Panc1 (cell line): Measurements from ENCODE around the gene SLC25A10. TPM values are rescaled to one million over a fixed set of nuclear protein-coding genes. Genes with fewer than 3 reads are reported as not detected.
"Not testable (repeated sequence)": the region's sequence is repeated elsewhere in the genome, so short reads cannot be mapped to it uniquely, and the experiment has no call there.

Experiments
- ATAC-seq: fragments of 200-7000 bp; cut with Tn5 transposase; 2 replicates; pipeline ENCODE4 v1.9.1; 2020; ENCODE audit warnings: mild to moderate bottlenecking, moderate library complexity
- BruUV-seq: library from RNA; stranded (reverse); fragments of 400-500 nt; replicated peaks from 2 replicates; lab custom pipeline; 2021; lab: Mats Ljungman, UMichigan
- CTCF ChIA-PET: fragments of 300-600 bp; sonication (Branson Sonifier 250); formaldehyde crosslinking; loops from one replicate; lab custom pipeline; 2022; ENCODE audit warnings: antibody characterized with exemption; lab: Charles Lee
- POLR2A ChIA-PET: fragments of 300-600 bp; sonication (Branson Sonifier 250); formaldehyde crosslinking; loops from one replicate; lab custom pipeline; 2022; ENCODE audit warnings: antibody characterized with exemption; lab: Charles Lee
- DNase-seq: peaks from one replicate; pipeline ENCODE4 v3.0.0-alpha.2; 2010; ENCODE audit warnings: low read depth, low spot score
- H3K27ac ChIP-seq: 2 replicates; pipeline ENCODE4 v1.5.1; 2011; ENCODE audit warnings: mild to moderate bottlenecking, low read length, inconsistent platforms
- H3K27me3 ChIP-seq: fragments of 200-500 bp; sonication (Bioruptor generic); 2 replicates; pipeline ENCODE4 v1.6.0; 2014; ENCODE audit warnings: low read length, inconsistent platforms; ENCODE audit not compliant: control insufficient read depth, insufficient read depth
- H3K36me3 ChIP-seq: fragments of 200-500 bp; sonication (Bioruptor generic); 2 replicates; pipeline ENCODE4 v1.5.1; 2014; ENCODE audit warnings: inconsistent platforms, mild to moderate bottlenecking, low read length, moderate library complexity; ENCODE audit not compliant: control insufficient read depth, insufficient read depth
- H3K4me1 ChIP-seq: 2 replicates; pipeline ENCODE4 v1.5.1; 2011; ENCODE audit warnings: inconsistent platforms, mild to moderate bottlenecking, low read length, moderate library complexity; ENCODE audit not compliant: control insufficient read depth, insufficient read depth
- H3K4me3 ChIP-seq, 2 experiments: 2 replicates each; pipeline ENCODE4 v1.5.1; 2011 to 2012; ENCODE audit warnings: low read depth in 2 of 2, low read length in 2 of 2, mild to moderate bottlenecking in 2 of 2, inconsistent platforms in 1 of 2, moderate library complexity in 1 of 2
- H3K9me3 ChIP-seq: fragments of 200-500 bp; sonication (Bioruptor generic); 2 replicates; pipeline ENCODE4 v1.5.1; 2014; ENCODE audit warnings: low read depth, mild to moderate bottlenecking, inconsistent platforms, low read length, moderate library complexity; ENCODE audit not compliant: control insufficient read depth, insufficient read depth
- CTCF ChIP-seq: fragments of 450-650 bp; IDR thresholded peaks from 2 replicates; pipeline ENCODE4 v1.5.1; 2017; ENCODE audit warnings: mild to moderate bottlenecking
- POLR2AphosphoS5 ChIP-seq: IDR thresholded peaks from 2 replicates; pipeline ENCODE4 v1.6.1; 2012; ENCODE audit warnings: mild to moderate bottlenecking, low read depth, low read length, moderate library complexity
- REST ChIP-seq, 2 experiments: IDR thresholded peaks; 2 replicates each; pipeline ENCODE4 v1.6.1; 2011 to 2012; ENCODE audit warnings: low read depth in 2 of 2, control low read depth in 1 of 2, low read length in 1 of 2, mild to moderate bottlenecking in 1 of 2, moderate library complexity in 1 of 2; ENCODE audit not compliant: insufficient read depth in 1 of 2
- SIN3A ChIP-seq: IDR thresholded peaks from 2 replicates; pipeline ENCODE4 v1.6.1; 2012; ENCODE audit warnings: low read depth, mild to moderate bottlenecking, low read length, moderate library complexity, borderline replicate concordance; ENCODE audit not compliant: insufficient read depth
- TCF7L2 ChIP-seq: IDR thresholded peaks from 2 replicates; pipeline ENCODE4 v1.6.1; 2011; ENCODE audit warnings: mild to moderate bottlenecking, low read depth, low read length, inconsistent platforms
- in situ Hi-C: cut with HindIII; loops from 2 replicates; pipeline ENCODE4 v1.10.0; 2016; ENCODE audit warnings: low sequenced_read_pairs, low pct_unique_long_range_greater_than_20kb
- intact Hi-C: fragments of 100-400 bp; cut with micrococcal nuclease; formaldehyde crosslinking; loops from one replicate; pipeline ENCODE4 v1.10.0; 2022; ENCODE audit not compliant: unreplicated experiment
- total RNA-seq: library from RNA; stranded (reverse); gene quantifications from one replicate; pipeline ENCODE4 v1.2.1, GENCODE V29; 2021; ENCODE audit not compliant: unreplicated experiment

Gene SLC25A10
- total RNA-seq, 1 experiment from 2014 or later: 81.2 TPM

- Histone ChIP-seq H3K4me1 (peaks cover 4% of the 10 kb centered on the region; the same call in 1 of the 2 replicates), H3K27ac (no peak overlapping the region), H3K27me3 (no peaks in the 10 kb centered on the region), H3K9me3 (no peaks in the 10 kb centered on the region), H3K36me3 (peaks cover 4% of the 10 kb centered on the region), H3K4me3 (no peak overlapping the region)
- intact Hi-C loops (no loop called here), in situ Hi-C loops (no loop called here)
- BruUV-seq: no TSS peak
- TF ChIP-seq POLR2AphosphoS5 (0 out of 2 replicates have a peak, but pooled peaks have one; percentile 39), TCF7L2 (no peak)
- ChIA-PET CTCF (no interaction called here), POLR2A (no interaction called here)
- DNase-seq (no peak), ATAC-seq (no peak)
Measured at GRCh38 chr17:81673561-81674258, 38.4 kb upstream of the SLC25A10 start.

- ChIA-PET POLR2A (interaction anchor here (1.2 kb wide), 1 partner anchor 20 kb away, joined by 3 read pairs; no protein-coding TSS in a partner anchor), CTCF (interaction anchor here (0.6 to 1.1 kb wide), 3 partner anchors 8 to 155 kb away, joined by 3 to 5 read pairs (median 3); partner anchors contain the start of genes ARL16 and HGS)
- H3K27me3 ChIP-seq, in situ Hi-C loops, H3K4me3 ChIP-seq, H3K9me3 ChIP-seq, H3K4me1 ChIP-seq, DNase-seq, BruUV-seq, H3K27ac ChIP-seq, H3K36me3 ChIP-seq, intact Hi-C loops: not testable (repeated sequence)
- peak; percentile 14 for ATAC-seq
Measured at GRCh38 chr17:81675515-81676221, 36.4 kb upstream of the SLC25A10 start.

GRCh38 chr17:81676906-81677305 lies 35.2 kb upstream of the SLC25A10 start:
- no TSS peak for BruUV-seq

More at GRCh38 chr17:81676906-81677305, 35.2 kb upstream of the SLC25A10 start:
- intact Hi-C loops: no loop called here
- no peaks in the 10 kb centered on the region for H3K9me3 ChIP-seq
- H3K4me1 ChIP-seq: peaks cover 10% of the 10 kb centered on the region
- TF ChIP-seq CTCF (no peak), TCF7L2 (no peak), REST (IDR thresholded peaks at IDR 0.05; ENCODE audit: insufficient read depth in 1 of 2, low read depth in 2 of 2, low read length in 1 of 2) (no peak), POLR2AphosphoS5 (no peak), SIN3A (no peak)
- in situ Hi-C loops: no loop called here
- peaks cover 4% of the 10 kb centered on the region for H3K36me3 ChIP-seq
- H3K27me3 ChIP-seq: no peaks in the 10 kb centered on the region
- DNase-seq: no peak
- ChIA-PET POLR2A (no interaction called here), CTCF (no interaction called here)
- H3K27ac ChIP-seq: no peak overlapping the region
- ATAC-seq: peak; percentile 19; the same call in 1 of the 2 replicates
- no peak overlapping the region for H3K4me3 ChIP-seq
